PC-9 (cell line): ENCODE measurements around the gene PKIB. TPM values are rescaled to one million over a fixed set of nuclear protein-coding genes. Genes with fewer than 3 reads are reported as not detected.

Source experiments
- BruUV-seq: library from RNA; stranded (reverse); fragments of 400-500 nt; replicated peaks from 2 replicates; lab custom pipeline; 2021; lab: Mats Ljungman, UMichigan
- CTCF ChIA-PET: fragments of 300-600 bp; sonication (Branson Sonifier 250); formaldehyde crosslinking; loops from one replicate; lab custom pipeline; 2022; ENCODE audit warnings: antibody characterized with exemption; lab: Charles Lee
- POLR2A ChIA-PET: fragments of 300-600 bp; sonication (Branson Sonifier 250); formaldehyde crosslinking; loops from one replicate; lab custom pipeline; 2022; ENCODE audit warnings: antibody characterized with exemption; ENCODE audit not compliant: unreplicated experiment; lab: Charles Lee
- DNase-seq, 2 experiments: peaks; one replicate each; pipeline versions ENCODE4 v3.0.0 to v3.0.0-alpha.2; 2015 to 2022; ENCODE audit warnings: mixed read lengths in 1 of 2
- H2AFZ ChIP-seq: fragments of 200-600 bp; sonication (generic); 2 replicates; pipeline ENCODE4 v1.8.1; 2017; ENCODE audit warnings: antibody characterized with exemption
- H3F3A ChIP-seq: fragments of 200-600 bp; sonication (generic); 2 replicates; pipeline ENCODE4 v1.8.1; 2017; ENCODE audit warnings: antibody characterized with exemption, mild to moderate bottlenecking, low read depth; ENCODE audit not compliant: insufficient read depth
- H3K27ac ChIP-seq: fragments of 200-600 bp; sonication (generic); 2 replicates; pipeline ENCODE4 v1.6.1; 2016; ENCODE audit warnings: mixed run types
- H3K27me3 ChIP-seq: fragments of 200-600 bp; sonication (generic); 2 replicates; pipeline ENCODE4 v1.6.1; 2016; ENCODE audit warnings: low read depth, mixed run types; ENCODE audit not compliant: insufficient read depth
- H3K36me3 ChIP-seq: fragments of 200-600 bp; sonication (generic); 2 replicates; pipeline ENCODE4 v1.6.1; 2016; ENCODE audit warnings: low read depth, mixed run types
- H3K4me1 ChIP-seq: fragments of 200-600 bp; sonication (generic); replicated peaks from 2 replicates; pipeline ENCODE4 v1.6.1; 2016; ENCODE audit warnings: mixed run types; ENCODE audit not compliant: insufficient read depth
- H3K4me2 ChIP-seq: fragments of 200-600 bp; sonication (generic); 2 replicates; pipeline ENCODE4 v1.6.1; 2017; ENCODE audit warnings: mixed run types
- H3K4me3 ChIP-seq: fragments of 200-600 bp; sonication (generic); 2 replicates; pipeline ENCODE4 v1.6.1; 2016; ENCODE audit warnings: mixed run types
- H3K79me2 ChIP-seq: fragments of 200-600 bp; sonication (generic); 2 replicates; pipeline ENCODE4 v1.6.1; 2017; ENCODE audit warnings: low read depth, mixed run types
- H3K9me2 ChIP-seq: fragments of 200-600 bp; sonication (generic); 2 replicates; pipeline ENCODE4 v1.8.1; 2017; ENCODE audit warnings: mild to moderate bottlenecking; ENCODE audit not compliant: insufficient read depth
- H3K9me3 ChIP-seq: fragments of 200-600 bp; sonication (generic); 2 replicates; pipeline ENCODE4 v1.8.1; 2016; ENCODE audit warnings: low read depth; ENCODE audit not compliant: insufficient read depth
- H4K20me1 ChIP-seq: fragments of 200-600 bp; sonication (generic); 2 replicates; pipeline ENCODE4 v1.8.1; 2017; ENCODE audit not compliant: insufficient read depth
- CTCF ChIP-seq: fragments of 200-600 bp; sonication (generic); conservative IDR thresholded peaks from 2 replicates; pipeline ENCODE4 v1.6.1; 2017; ENCODE audit warnings: mixed run types, antibody characterized with exemption, mild to moderate bottlenecking, moderate library complexity
- EZH2 ChIP-seq: fragments of 200-600 bp; sonication (generic); IDR thresholded peaks from 2 replicates; pipeline ENCODE4 v1.8.0; 2017; ENCODE audit warnings: antibody characterized with exemption, low read depth
- intact Hi-C: fragments of 100-400 bp; cut with micrococcal nuclease; formaldehyde crosslinking; loops from one replicate; pipeline ENCODE4 v1.10.0; 2022; ENCODE audit not compliant: unreplicated experiment
- total RNA-seq: library from RNA; stranded (reverse); gene quantifications from 2 replicates; pipeline ENCODE4 v1.2.3, GENCODE V29; 2021

The PKIB gene
- total RNA-seq, 1 experiment from 2014 or later = 7.0 TPM

GRCh38 chr6:122753688-122754056, 143.5 kb downstream of the PKIB start:
- ChIA-PET CTCF (no interaction called here), POLR2A (no interaction called here)
- no peaks in the 10 kb centered on the region for H3K27me3 ChIP-seq
- no peaks in the 10 kb centered on the region; the same call in 1 of the 2 replicates for H3K9me3 ChIP-seq
- peak in 1 of 2 experiments; percentile 23 for DNase-seq
- H3K36me3 ChIP-seq = no peaks in the 10 kb centered on the region
- H3K79me2 ChIP-seq = no peaks in the 10 kb centered on the region
- no TSS peak for BruUV-seq
- intact Hi-C loops = no loop called here
- no peak overlapping the region for H2AFZ ChIP-seq
- H3K4me2 ChIP-seq = no peak overlapping the region
- H3K4me1 ChIP-seq = no peaks in the 10 kb centered on the region
- H3K9me2 ChIP-seq = no peaks in the 10 kb centered on the region
- no peak for TF ChIP-seq EZH2
- no peak for TF ChIP-seq CTCF
- H4K20me1 ChIP-seq = no peaks in the 10 kb centered on the region
- H3K27ac ChIP-seq = no peak overlapping the region
- H3F3A ChIP-seq = no peaks in the 10 kb centered on the region
- no peak overlapping the region for H3K4me3 ChIP-seq

GRCh38 chr6:122754191-122754731, 144.1 kb downstream of the PKIB start:
- no peak overlapping the region for H3K4me3 ChIP-seq
- no peak overlapping the region for H3K27ac ChIP-seq
- H3F3A ChIP-seq = no peaks in the 10 kb centered on the region
- TF ChIP-seq EZH2 = no peak
- no peak for TF ChIP-seq CTCF
- H3K36me3 ChIP-seq = no peaks in the 10 kb centered on the region
- CTCF ChIA-PET = no interaction called here
- no peaks in the 10 kb centered on the region; the same call in 1 of the 2 replicates for H3K9me3 ChIP-seq
- no peak overlapping the region for H3K4me2 ChIP-seq
- H3K4me1 ChIP-seq = no peaks in the 10 kb centered on the region
- no peaks in the 10 kb centered on the region for H3K27me3 ChIP-seq
- DNase-seq = peak in 1 of 2 experiments; percentile 11
- H2AFZ ChIP-seq = 0 out of 2 replicates have a peak overlapping the region, but pooled peaks have one; percentile 21
- H3K79me2 ChIP-seq = no peaks in the 10 kb centered on the region
- no peaks in the 10 kb centered on the region for H4K20me1 ChIP-seq
- POLR2A ChIA-PET = no interaction called here
- intact Hi-C loops = no loop called here
- BruUV-seq = no TSS peak
- no peaks in the 10 kb centered on the region for H3K9me2 ChIP-seq

GRCh38 chr6:122755901-122756300, 145.7 kb downstream of the PKIB start:
- no peaks in the 10 kb centered on the region for H3K36me3 ChIP-seq
- ChIA-PET CTCF (no interaction called here), POLR2A (no interaction called here)
- H3K27me3 ChIP-seq = no peaks in the 10 kb centered on the region
- H3K79me2 ChIP-seq = no peaks in the 10 kb centered on the region
- H3K4me1 ChIP-seq = no peaks in the 10 kb centered on the region
- TF ChIP-seq EZH2 (no peak), CTCF (no peak)
- H3F3A ChIP-seq = no peaks in the 10 kb centered on the region
- DNase-seq = peak in 1 of 2 experiments; percentile 32
- intact Hi-C loops = no loop called here
- no TSS peak for BruUV-seq
- H3K9me3 ChIP-seq = no peaks in the 10 kb centered on the region; the same call in 1 of the 2 replicates
- H4K20me1 ChIP-seq = no peaks in the 10 kb centered on the region
- H3K9me2 ChIP-seq = no peaks in the 10 kb centered on the region
- no peak overlapping the region for H2AFZ ChIP-seq
- H3K27ac ChIP-seq = no peak overlapping the region
- no peak overlapping the region for H3K4me3 ChIP-seq
- no peak overlapping the region for H3K4me2 ChIP-seq
